Measurements from ENCODE around the gene IPO4.
"Not testable (repeated sequence)": the region's sequence is repeated elsewhere in the genome, so short reads cannot be mapped to it uniquely, and the experiment has no call there.

Gene IPO4

GRCh38 chr14:24211311-24211710 is 22.7 kb upstream of the IPO4 start:
- no peak for TF ChIP-seq CTCF (IDR thresholded peaks at IDR 0.05; ENCODE audit: low read depth, low read length)
- peaks cover 6% of the 10 kb centered on the region for H3K36me3 ChIP-seq
- no peak for DNase-seq
- no peak overlapping the region for H3K4me3 ChIP-seq (ENCODE audit: low read depth, low read length)
- no peaks in the 10 kb centered on the region for H3K9me3 ChIP-seq
- H3K27me3 ChIP-seq, result no peaks in the 10 kb centered on the region
- H3K4me1 ChIP-seq, result no peaks in the 10 kb centered on the region

- peaks cover 6% of the 10 kb centered on the region for H3K36me3 ChIP-seq
- H3K4me3 ChIP-seq (ENCODE audit: low read depth, low read length), result no peak overlapping the region
- no peaks in the 10 kb centered on the region for H3K27me3 ChIP-seq
- DNase-seq, result no peak
- no peak for TF ChIP-seq CTCF (IDR thresholded peaks at IDR 0.05; ENCODE audit: low read depth, low read length)
- H3K9me3 ChIP-seq, result no peaks in the 10 kb centered on the region
- H3K4me1 ChIP-seq, result no peaks in the 10 kb centered on the region
Observed at GRCh38 chr14:24207625-24208024, 19.0 kb upstream of the IPO4 start.

GRCh38 chr14:24207104-24207551 is 18.5 kb upstream of the IPO4 start:
- H3K4me3 ChIP-seq (ENCODE audit: low read depth, low read length), result no peak overlapping the region
- H3K27me3 ChIP-seq, result no peaks in the 10 kb centered on the region
- no peaks in the 10 kb centered on the region for H3K9me3 ChIP-seq
- TF ChIP-seq CTCF (IDR thresholded peaks at IDR 0.05; ENCODE audit: low read depth, low read length), result no peak
- H3K4me1 ChIP-seq, result no peaks in the 10 kb centered on the region
- peaks cover 6% of the 10 kb centered on the region for H3K36me3 ChIP-seq
- DNase-seq, result no peak

- Histone ChIP-seq H3K36me3 (peaks cover 9% of the 10 kb centered on the region), H3K4me3 (ENCODE audit: low read depth, low read length) (no peak overlapping the region), H3K9me3 (no peaks in the 10 kb centered on the region), H3K27me3 (no peaks in the 10 kb centered on the region), H3K4me1 (no peaks in the 10 kb centered on the region)
- no peak for TF ChIP-seq CTCF (IDR thresholded peaks at IDR 0.05; ENCODE audit: low read depth, low read length)
- no peak for DNase-seq
Observed at GRCh38 chr14:24206260-24207103, 17.9 kb upstream of the IPO4 start.

- Histone ChIP-seq H3K4me3 (ENCODE audit: low read depth, low read length) (no peak overlapping the region), H3K4me1 (no peaks in the 10 kb centered on the region), H3K27me3 (no peaks in the 10 kb centered on the region), H3K36me3 (peaks cover 12% of the 10 kb centered on the region), H3K9me3 (no peaks in the 10 kb centered on the region)
- TF ChIP-seq CTCF (IDR thresholded peaks at IDR 0.05; ENCODE audit: low read depth, low read length), result no peak
- DNase-seq, result no peak
Observed at GRCh38 chr14:24204163-24205146, 15.8 kb upstream of the IPO4 start.

- peaks cover 12% of the 10 kb centered on the region for H3K36me3 ChIP-seq
- not testable (repeated sequence) for H3K27me3 ChIP-seq; H3K4me3 ChIP-seq (ENCODE audit: low read depth, low read length); H3K4me1 ChIP-seq; H3K9me3 ChIP-seq; DNase-seq
Observed at GRCh38 chr14:24203249-24203886, 14.8 kb upstream of the IPO4 start.

GRCh38 chr14:24202538-24202937 is 13.9 kb upstream of the IPO4 start:
- H3K27me3 ChIP-seq; DNase-seq; H3K9me3 ChIP-seq; H3K4me3 ChIP-seq (ENCODE audit: low read depth, low read length); H3K4me1 ChIP-seq; H3K36me3 ChIP-seq: not testable (repeated sequence)

Measured in BE2C (cell line).